HEK293T (cell line): ENCODE data around the gene DNLZ.

Experiments
- BHLHE40 ChIP-seq: fragments of 450-650 bp; IDR thresholded peaks from 2 replicates; pipeline ENCODE4 v1.6.1; 2016; ENCODE audit warnings: mild to moderate bottlenecking, moderate library complexity, borderline replicate concordance
- ELF4 ChIP-seq: fragments of 450-650 bp; IDR thresholded peaks from 2 replicates; pipeline ENCODE4 v1.6.1; 2017; ENCODE audit warnings: antibody characterized with exemption
- L3MBTL2 ChIP-seq: fragments of 450-650 bp; conservative IDR thresholded peaks from 2 replicates; pipeline ENCODE4 v1.6.1; 2016; ENCODE audit warnings: mild to moderate bottlenecking
- SP1 ChIP-seq: fragments of 450-650 bp; IDR thresholded peaks from 2 replicates; pipeline ENCODE4 v1.6.1; 2017
- SUZ12 ChIP-seq: fragments of 450-650 bp; IDR thresholded peaks from 2 replicates; pipeline ENCODE4 v1.6.1; 2016; ENCODE audit warnings: mild to moderate bottlenecking
- ZNF384 ChIP-seq: fragments of 450-650 bp; IDR thresholded peaks from 2 replicates; pipeline ENCODE4 v1.6.1; 2016

DNA sequence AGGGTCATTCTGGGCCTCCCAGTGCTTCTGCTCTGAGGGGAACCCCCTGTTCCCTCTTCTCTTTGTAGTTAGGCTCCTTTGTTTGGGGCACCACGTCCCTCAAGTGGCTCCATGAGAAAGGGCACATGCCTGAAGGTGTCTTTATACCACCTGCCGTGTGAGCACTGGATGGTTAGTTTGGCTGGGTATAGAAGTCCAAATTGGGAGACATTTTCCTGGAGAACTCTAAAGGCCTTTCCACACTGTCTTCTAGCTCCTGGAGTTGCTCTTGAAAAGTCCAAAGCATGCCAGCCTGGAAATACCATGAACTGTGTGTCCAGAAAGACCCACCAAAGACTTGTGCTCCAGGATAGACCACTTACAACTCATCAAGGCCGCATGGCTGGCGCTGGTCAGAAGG lies 48.6 kb downstream of the DNLZ start:
- TF ChIP-seq SUZ12 (no peak), SP1 (no peak), BHLHE40 (no peak), L3MBTL2 (no peak), ELF4 (no peak), ZNF384 (no peak)
